Mesothelial cell of epicardium (in vitro differentiated cells): Measurements from ENCODE around the gene CTNNA1. TPM values are rescaled to one million over a fixed set of nuclear protein-coding genes. Genes with fewer than 3 reads are reported as not detected.

Experiments
- DNase-seq, 2 experiments: peaks; one replicate each; pipeline ENCODE4 v3.0.0; 2021; ENCODE audit warnings: low spot score in 2 of 2; ENCODE audit not compliant: unreplicated experiment in 2 of 2
- H3K27ac Mint-ChIP-seq: 2 replicates; pipeline ENCODE4 v1.8.0; 2021; ENCODE audit warnings: mixed read lengths
- H3K27me3 Mint-ChIP-seq: 2 replicates; pipeline ENCODE4 v1.8.0; 2021; ENCODE audit warnings: low read depth, mixed read lengths
- H3K36me3 Mint-ChIP-seq: 2 replicates; pipeline ENCODE4 v1.8.0; 2021; ENCODE audit warnings: mixed read lengths
- H3K4me1 Mint-ChIP-seq: 2 replicates; pipeline ENCODE4 v1.8.0; 2021; ENCODE audit warnings: mixed read lengths
- H3K4me3 Mint-ChIP-seq: 2 replicates; pipeline ENCODE4 v1.8.0; 2021; ENCODE audit warnings: mild to moderate bottlenecking, moderate library complexity, mixed read lengths
- H3K9me3 Mint-ChIP-seq: 2 replicates; pipeline ENCODE4 v1.8.0; 2021; ENCODE audit warnings: mixed read lengths
- CTCF ChIP-seq: fragments of 200-600 bp; sonication (generic); IDR thresholded peaks from one replicate; pipeline ENCODE4 v1.5.0; 2021; ENCODE audit warnings: antibody characterized with exemption; ENCODE audit not compliant: unreplicated experiment
- total RNA-seq: library from RNA; stranded (reverse); gene quantifications from 3 replicates; pipeline ENCODE4 v1.2.1, GENCODE V29; 2021

The CTNNA1 gene
- total RNA-seq, 1 donor from 2014 or later: 427 TPM

GRCh38 chr5:138972230-138972629, 219.0 kb downstream of the CTNNA1 start:
- H3K4me3 Mint-ChIP-seq: no peak overlapping the region
- no peak overlapping the region for H3K27ac Mint-ChIP-seq
- no peaks in the 10 kb centered on the region for H3K9me3 Mint-ChIP-seq
- H3K4me1 Mint-ChIP-seq: peaks cover 45% of the 10 kb centered on the region
- no peak for DNase-seq
- H3K36me3 Mint-ChIP-seq: no peaks in the 10 kb centered on the region
- TF ChIP-seq CTCF: no peak
- no peaks in the 10 kb centered on the region for H3K27me3 Mint-ChIP-seq

- Mint-ChIP-seq H3K36me3 (no peaks in the 10 kb centered on the region), H3K27me3 (no peaks in the 10 kb centered on the region), H3K27ac (no peak overlapping the region), H3K4me1 (peaks cover 42% of the 10 kb centered on the region), H3K9me3 (no peaks in the 10 kb centered on the region), H3K4me3 (no peak overlapping the region)
- no peak for DNase-seq
- TF ChIP-seq CTCF: no peak
Observed at GRCh38 chr5:138972836-138973235, 219.6 kb downstream of the CTNNA1 start.

DNA sequence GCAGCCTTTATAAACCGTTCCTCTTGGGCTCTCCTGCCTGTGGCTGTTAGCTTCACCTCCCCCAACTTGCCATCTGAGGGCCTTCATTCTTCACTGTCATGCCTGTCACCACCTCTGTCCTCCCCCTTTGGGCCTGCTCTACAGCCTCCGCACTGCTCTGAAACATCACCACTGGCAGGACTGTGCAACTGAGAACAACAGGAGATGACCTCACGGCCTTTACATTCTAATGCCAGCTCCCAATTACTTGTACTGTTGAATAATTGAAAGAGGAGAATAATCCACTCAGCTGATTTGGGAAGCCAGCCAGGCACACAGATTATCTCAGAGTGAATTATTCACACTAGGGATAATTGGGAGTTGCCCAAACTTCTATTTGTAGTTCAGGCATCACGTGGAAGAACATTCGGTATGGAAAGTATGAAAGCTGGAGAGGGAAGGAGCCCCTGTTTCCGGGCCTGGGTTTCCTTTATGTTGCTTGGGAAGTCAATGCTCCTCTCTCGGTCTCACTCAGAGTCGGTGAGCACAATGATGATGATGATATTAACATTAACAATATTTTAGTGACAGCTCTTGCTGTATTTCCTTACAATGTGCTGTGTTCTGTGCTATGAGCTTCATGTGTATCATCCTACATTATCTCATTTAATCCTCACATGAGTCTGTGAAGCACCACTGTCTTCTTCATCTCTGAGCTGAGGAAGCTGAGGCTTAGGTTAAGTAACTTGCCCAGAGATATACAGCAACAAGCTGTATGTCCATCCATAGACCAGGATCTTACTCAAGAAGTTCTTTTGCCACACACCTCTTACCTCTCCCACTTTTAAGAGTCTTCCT, 221.2 kb downstream of the CTNNA1 start:
- H3K27ac Mint-ChIP-seq: peak overlapping the region; percentile 95
- peaks cover 43% of the 10 kb centered on the region for H3K4me1 Mint-ChIP-seq
- DNase-seq: no peak
- no peaks in the 10 kb centered on the region for H3K9me3 Mint-ChIP-seq
- no peak overlapping the region for H3K4me3 Mint-ChIP-seq
- H3K36me3 Mint-ChIP-seq: peaks cover 5% of the 10 kb centered on the region
- no peak for TF ChIP-seq CTCF
- H3K27me3 Mint-ChIP-seq: no peaks in the 10 kb centered on the region

- H3K27me3 Mint-ChIP-seq: no peaks in the 10 kb centered on the region
- H3K9me3 Mint-ChIP-seq: no peaks in the 10 kb centered on the region
- peak; percentile 51 to 64 for DNase-seq
- peak overlapping the region; percentile 95 for H3K27ac Mint-ChIP-seq
- no peak overlapping the region for H3K4me3 Mint-ChIP-seq
- no peak for TF ChIP-seq CTCF
- H3K36me3 Mint-ChIP-seq: peaks cover 5% of the 10 kb centered on the region
- peaks cover 51% of the 10 kb centered on the region for H3K4me1 Mint-ChIP-seq
Observed at GRCh38 chr5:138975098-138975847, 222.0 kb downstream of the CTNNA1 start.

- Mint-ChIP-seq H3K36me3 (peaks cover 9% of the 10 kb centered on the region), H3K27me3 (no peaks in the 10 kb centered on the region), H3K4me3 (no peak overlapping the region)
Observed at GRCh38 chr5:138978080-138978479, 224.9 kb downstream of the CTNNA1 start.

More at GRCh38 chr5:138978080-138978479, 224.9 kb downstream of the CTNNA1 start:
- no peak for TF ChIP-seq CTCF
- Mint-ChIP-seq H3K4me1 (peaks cover 54% of the 10 kb centered on the region), H3K27ac (peak overlapping the region; percentile 68), H3K9me3 (no peaks in the 10 kb centered on the region)
- DNase-seq: no peak
